HG02571 (cell line): ENCODE measurements around the gene AGAP1.
"Not testable (repeated sequence)": the region's sequence is repeated elsewhere in the genome, so short reads cannot be mapped to it uniquely, and the experiment has no call there.

Experiments
- ATAC-seq: cut with Tn5 transposase; IDR thresholded peaks from one replicate; pipeline ENCODE4 v1.9.1; 2021; ENCODE audit warnings: mild to moderate bottlenecking, moderate library complexity; ENCODE audit not compliant: unreplicated experiment

AGAP1 gene

DNA sequence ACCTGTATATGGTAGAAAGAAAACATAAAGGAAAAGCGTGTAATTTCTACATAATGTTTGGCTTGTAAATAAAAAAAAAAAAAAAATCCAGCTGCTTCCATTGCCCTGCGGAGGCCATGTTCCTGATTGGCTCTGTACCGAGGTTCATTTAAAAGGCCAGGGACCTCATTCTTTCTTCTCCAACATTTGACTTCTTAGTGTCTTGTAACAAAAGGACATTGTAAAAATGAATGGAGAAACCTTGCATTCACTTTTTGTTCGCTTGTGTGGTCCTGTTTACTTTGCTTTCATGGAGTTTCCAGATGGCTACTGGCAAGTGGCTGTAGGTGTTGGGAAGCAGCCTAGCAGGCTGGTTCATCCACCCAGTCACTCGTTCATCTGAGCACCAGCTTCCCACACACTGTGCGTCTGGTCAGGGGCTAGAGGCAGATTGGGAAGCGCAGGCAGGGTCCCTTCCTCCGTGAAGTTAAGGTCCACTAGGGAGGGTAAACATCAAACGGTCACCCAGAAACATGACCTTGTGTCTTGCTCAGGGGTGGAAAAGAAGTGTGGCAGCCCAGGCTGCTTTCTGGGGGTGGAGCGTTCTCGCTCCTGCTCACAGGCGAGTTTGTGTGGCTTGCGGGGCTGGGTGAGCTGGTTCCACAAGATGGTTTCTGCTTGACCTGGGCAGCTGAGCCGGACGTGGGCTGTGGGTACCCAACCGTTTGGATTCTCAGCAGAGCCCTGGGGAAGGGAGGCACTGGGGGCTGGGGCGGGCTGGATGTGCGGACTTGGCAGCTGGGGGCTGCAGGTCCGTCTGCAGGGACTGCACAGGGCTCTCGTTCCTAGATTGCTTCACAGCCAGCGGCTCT, 260.7 kb downstream of the AGAP1 start:
- no peak for ATAC-seq

DNA sequence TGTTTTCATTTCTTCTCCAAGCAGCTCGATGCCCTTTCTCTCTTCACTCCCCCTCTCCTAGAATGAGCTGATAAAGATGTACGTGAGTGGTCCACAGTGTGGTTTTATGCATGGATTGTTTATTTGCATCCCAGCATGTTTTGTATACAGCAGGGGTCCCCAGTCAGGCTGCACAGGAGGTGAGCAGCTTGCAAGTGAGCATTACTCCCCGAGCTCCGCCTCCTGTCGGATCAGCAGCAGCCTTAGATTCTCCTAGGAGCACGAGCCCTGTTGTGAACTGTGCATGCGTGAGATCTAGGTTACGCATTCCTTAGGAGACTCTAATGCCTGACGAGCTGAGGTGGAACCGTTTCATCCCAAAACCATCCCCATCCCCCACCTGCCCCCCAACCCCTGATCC, 262.6 kb downstream of the AGAP1 start:
- ATAC-seq, result no peak

DNA sequence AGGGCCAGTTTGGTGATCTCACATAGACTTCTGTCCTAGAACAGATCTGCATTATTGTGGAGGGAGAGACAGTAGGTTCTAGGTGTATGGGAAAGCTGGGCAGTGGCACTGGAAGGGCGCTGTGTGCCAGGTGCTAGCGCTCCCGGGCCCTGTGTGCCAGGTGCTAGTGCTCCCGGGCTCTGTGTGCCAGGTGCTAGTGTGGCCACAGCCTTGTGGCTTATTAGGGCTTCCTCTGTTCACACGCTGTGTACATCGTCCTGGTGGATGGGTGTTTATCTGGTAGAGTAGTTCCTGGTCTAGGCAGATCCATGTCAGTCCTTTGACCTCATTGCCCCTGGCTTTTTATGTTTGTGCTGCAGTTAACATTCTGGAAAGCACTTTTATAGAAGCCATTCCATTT, 263.4 kb downstream of the AGAP1 start:
- ATAC-seq, result no peak

DNA sequence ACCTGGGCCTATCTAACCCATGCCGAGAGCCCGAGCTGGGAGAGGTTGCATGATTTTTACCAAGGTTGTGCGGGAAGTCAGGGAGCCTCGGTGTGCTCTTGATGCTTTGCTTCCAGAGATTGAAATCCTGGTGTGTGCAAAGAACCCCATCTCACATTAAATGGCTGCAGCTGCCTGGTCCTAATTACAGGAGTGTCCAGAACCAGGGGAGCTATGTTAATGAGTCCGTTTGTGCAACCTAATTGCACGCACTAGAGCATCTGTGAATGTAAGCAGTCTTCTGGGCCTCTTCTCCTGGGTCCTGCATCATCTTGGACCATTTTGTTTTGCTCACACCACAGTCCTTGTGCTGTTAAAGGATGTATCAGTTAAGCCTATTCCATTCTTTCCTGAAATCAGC, 263.8 kb downstream of the AGAP1 start:
- no peak for ATAC-seq

DNA sequence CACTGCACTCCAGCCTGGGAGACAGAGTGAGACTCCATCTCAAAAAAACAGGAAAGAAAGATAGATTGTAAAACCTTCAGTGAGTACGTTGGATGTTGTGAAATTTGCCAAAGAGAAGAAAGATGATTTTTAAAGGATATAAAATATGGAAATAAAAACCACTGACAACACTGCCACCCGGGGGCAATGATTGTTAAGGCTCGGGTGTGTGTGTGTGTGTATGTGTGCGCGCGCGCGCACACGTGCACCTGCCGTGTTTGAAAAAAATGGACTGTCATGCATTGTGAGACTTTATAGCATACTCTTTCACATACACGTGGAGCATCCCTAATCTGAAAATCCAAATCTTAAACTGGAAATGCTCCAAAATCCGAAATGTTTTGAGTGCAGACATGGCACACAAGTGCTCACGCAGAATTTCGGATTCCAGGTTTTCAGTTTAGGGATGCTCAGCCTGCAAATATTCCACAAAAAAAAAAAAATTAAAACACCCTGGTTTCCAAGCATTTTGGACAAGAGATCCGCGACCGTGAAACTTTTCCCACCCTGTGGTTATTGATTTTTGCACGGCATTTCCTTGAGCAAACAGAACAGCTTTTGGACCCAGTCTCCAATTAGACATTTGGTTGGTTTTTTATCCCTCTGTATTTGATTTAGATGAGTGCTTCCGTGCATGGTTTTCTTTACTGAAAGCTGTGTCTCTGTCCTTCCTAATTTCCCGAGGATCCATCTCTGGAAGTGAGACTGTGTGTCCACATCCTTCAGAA, 269.2 kb downstream of the AGAP1 start:
- no peak for ATAC-seq

DNA sequence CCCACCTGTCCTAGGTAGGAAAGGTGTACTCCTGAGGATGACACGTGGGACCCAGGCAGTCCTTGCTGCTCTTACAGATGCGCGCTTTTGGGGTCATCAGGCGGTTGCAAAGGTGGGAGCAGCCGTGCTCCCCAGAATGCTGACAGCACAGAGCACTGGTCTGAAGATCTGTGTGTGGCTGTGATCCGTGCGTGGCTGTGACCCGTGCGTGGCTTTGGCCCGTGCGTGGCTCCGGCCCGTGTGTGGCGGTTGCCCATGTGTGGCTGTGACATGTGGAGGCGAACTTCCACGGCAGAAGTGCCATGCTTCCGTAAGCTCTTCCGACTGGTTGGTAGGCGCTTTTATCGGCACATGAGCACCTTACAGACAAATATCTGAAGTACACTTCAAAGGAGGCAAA, 270.0 kb downstream of the AGAP1 start:
- no peak for ATAC-seq

DNA sequence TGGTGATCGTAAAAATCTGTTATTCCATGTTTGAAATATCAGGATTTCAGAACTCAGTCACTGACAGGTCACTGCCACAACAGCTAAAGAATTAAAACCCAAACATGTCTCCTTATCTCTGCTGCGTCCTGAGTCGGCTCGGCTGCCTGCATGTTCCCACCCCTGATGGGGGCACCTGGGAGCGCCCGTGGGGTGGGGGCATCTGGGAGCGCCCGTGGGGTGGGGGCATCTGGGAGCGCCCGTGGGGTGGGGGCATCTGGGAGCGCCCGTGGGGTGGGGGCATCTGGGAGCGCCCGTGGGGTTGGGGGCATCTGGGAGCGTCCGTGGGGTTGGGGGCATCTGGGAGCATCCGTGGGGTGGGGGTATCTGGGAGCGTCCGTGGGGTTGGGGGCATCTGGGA, 270.6 kb downstream of the AGAP1 start:
- not testable (repeated sequence) for ATAC-seq

DNA sequence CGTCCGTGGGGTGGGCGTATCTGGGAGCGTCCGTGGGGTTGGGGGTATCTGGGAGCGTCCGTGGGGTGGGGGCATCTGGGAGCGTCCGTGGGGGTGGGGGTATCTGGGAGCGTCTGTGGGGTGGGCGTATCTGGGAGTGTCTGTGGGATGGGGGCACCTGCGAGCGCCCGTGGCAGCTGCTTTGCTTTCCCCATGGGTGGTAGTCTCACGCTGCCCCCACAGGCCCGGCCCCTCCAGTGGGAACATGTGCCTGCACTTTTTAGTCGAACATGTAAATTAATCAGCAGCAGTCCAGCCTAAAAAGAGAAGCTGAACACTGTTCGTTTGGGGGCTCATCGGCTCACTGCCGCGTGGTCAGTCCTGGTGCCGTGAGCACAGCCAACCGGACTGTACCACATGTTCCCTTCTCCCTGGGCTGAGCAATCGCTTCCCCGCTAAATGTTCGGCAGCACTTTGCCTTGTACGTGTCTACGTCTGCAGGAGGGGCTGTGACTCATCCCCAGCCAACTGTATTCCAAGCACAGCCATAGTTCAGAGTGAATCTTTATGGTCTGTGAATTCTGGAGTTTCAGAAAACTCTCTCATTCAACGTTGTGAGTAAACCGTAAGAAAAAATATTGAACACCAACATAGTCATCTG, 271.5 kb downstream of the AGAP1 start:
- no peak for ATAC-seq

DNA sequence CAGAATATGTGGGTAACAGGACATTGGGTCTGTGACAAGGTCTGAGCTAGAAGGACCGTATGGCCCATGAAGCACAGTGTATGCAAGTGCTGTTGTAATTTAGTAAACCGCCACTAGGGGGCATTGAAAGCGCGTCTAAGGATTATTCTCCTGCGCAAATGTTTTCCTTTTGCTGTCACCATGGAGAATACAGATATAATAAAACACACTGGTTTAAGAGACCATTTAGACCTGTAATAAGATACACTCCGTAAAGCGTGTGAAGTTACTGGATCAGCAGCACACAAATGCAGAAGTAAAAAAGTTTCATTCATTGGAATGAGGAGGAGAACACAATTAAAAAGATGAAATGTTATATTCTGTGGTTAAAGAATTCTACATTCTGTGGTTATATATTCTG, 272.4 kb downstream of the AGAP1 start:
- no peak for ATAC-seq

DNA sequence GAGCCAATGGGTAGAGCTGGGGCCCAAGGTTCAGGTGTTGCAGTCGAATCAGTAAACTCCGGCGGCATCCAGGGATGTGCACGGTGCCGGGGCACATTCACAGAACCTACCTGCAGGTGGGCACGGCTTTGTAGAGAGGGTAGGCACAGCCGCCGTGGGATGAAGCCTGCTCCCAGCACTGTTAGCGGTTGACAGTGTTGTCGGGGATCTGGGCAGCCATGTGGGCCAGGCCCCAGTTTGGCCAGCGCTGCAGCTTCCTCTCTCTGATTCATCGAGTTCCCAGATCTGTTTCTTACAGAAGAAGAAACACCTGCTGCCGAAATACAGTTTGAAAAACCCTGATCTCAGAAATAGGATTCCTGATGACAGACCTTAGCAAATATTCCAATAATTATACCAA, 274.8 kb downstream of the AGAP1 start:
- no peak for ATAC-seq

DNA sequence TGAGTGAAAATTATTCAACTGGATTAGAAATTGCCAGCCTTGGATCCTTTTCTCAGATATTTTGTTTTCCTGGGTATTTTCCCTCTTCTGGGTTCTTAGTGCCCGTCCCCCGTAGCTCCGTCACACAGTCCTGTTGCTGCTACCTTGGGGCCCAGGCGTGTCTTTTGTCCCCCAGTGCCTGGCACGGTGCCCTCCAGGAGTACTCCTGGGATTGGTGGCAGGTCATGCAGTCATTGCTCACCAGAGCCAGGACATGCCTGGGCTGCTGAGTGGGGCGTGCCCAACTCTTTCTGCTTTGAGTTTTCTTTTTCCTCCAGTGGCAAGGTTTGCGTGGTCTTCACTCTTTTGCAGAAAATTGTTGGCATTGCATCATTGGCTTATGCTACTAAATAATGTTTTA, 275.2 kb downstream of the AGAP1 start:
- no peak for ATAC-seq

DNA sequence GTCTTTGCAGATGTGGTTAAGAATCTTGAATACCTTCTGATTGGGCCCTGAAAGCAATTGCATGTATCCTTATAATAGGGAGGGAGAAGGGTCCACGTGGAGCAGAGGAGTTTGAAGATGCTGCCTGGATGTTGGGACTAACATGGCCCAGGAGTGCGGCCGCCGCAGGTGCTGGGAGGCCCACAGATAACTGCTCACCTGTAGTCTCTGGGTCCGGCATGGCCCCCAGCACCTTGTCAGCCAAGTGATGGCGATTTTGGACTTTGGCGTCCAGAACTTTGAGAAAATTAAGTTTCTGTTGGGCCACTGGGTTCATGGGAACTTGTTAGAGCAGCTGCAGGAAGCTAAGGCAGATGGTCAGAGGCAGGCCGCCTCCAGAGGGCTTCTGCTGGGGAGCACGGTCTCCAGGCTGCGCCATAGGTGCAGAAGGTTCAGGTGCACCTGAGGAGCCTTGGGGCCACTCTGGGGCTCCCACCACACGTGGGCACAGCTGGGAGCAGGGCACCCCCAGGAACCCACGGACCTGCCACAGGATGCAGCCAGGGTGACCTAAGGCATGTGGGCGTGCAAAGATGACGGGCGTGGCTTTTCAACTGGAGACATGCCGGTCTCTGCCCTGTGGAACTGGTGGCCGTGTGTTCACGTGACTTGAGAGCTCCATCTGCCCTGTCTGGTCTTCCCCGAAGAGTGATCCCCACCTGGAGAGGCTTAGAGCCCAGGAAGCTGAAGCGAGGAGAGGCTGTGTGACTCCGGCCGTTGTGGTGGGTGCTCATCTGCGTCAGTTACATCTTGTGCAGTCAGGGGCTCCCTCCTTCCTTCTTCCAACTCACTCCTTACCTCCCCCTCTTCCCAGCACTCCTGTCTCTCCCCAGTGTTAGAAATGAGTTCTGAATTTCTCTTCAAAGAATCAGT, 277.3 kb downstream of the AGAP1 start:
- no peak for ATAC-seq

DNA sequence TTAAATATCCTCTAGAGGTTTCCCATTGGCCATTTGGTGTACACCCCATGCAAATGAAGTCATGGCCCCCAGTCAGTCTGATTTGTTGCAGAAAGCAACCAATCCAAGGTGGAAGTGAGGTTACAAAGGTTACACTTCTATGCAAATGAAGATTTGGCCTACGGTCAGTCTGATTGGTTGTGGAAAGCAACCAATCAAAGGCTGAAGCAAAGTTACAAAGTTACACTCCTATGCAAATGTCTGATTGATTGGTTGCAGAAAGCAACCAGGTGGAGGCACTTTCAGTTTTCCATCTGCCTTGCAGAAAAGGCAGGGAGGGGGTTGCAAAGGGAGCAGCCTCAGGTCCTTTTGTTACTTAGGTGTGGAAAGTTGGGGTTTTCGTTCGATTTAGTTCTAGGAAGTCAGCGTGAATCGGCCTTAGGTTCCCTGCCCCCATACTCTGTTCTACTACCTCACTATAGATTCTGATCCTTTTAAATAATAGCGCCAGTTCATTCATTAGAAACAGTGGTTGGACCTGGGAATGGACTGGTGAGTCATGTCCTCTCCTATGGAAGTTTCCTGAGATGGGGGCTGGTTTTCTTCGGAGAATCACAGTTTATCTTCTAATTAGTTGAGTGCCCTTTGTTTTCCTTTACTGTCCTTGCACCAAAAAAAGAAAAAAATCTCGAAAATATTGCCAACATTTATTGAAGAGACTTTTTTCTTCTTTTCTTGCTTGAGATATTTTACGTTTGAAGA, 279.5 kb downstream of the AGAP1 start:
- ATAC-seq, result no peak

DNA sequence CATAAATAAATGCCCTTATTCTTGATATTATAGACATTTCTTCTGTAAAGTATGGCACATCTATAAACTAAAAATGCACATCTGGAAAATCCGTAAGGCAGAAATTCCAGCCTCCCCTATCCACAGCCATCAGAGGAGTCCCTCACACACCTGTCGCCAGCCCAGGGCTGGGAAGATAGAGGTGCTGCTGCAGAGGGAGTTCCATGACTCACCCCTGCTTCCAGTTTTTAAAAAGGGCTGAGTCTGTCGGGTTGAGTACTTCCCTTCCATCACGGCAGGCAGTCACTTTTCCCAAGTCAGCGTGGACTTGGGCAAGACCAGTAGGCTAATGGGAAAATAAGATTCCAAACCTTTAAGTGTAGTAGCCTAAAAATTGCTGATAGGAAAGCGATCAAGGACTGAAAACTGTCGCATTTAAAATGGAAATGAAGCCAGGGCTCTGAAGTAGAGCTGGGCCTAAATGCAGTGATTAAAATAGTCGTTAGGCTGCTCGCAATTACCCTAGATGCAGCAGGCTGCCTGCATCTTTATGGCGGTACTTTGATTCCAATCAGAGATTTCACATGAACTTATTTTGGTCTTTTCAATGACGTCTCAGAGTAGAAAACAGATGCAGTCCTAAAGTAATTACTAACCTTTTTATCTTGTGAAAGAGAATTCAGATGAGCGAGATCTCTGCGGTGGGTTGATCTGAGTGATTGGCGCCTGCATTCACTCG, 280.5 kb downstream of the AGAP1 start:
- ATAC-seq, result no peak

DNA sequence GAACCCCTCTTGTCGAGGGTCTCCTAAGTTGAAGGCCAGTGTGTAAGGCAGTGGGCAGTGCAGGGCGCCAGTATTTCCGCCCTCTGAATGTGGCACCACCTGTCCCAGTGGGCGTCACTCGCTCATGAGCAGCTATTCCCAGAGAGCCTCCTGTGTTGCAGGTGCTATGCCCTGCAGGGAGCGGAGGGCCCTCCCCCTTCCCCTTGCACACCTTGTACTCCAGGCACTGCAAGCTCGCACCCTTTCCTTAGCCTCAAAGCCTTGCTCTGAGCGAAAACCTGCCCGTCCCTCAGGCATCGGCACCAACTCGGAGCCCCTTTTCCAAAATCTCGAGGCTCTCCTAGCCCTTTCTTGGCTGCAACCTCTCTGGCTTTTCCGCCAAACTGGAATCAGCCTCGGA, 282.7 kb downstream of the AGAP1 start:
- no peak for ATAC-seq

DNA sequence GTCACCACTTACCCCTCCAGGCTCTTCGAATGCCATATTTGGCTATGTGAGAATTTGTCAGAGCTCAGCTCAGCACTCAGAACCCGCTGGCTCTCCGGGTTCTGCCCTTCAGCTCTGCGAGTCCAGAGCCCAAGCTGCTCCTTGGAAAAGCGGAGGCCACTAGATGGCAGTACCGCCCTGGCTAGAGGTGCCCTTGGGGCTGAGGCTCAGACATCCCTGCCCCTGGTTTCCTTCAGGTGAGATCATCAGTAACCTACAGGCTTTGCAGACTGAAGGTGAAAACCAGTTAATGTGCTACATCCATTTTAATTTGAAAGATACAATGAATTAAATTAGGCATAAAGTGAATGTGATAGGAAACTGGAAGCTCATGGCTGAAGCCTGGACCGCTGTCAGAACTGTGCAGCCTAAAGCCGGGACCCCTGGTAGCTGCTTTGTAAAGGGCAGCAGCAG, 285.6 kb downstream of the AGAP1 start:
- ATAC-seq, result no peak

DNA sequence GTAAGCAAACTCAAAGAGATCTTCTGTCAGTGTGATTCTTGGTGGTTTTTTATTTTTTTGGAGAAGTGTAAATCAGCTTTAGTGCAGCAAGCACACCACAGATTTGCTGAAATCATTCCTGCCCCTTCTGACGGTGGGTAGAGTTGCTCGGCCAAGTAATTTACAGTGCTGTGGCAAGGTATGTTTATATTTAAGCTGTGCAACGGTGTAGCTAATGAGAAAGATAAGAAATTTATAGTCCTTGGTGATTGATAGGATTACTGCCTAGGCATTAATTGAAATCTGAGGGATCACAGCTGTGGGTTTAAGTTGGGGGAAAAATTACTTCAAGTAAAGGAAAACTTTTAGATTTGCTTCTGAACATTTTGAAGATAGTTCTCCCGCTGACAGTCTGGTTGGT, 286.6 kb downstream of the AGAP1 start:
- ATAC-seq, result no peak

DNA sequence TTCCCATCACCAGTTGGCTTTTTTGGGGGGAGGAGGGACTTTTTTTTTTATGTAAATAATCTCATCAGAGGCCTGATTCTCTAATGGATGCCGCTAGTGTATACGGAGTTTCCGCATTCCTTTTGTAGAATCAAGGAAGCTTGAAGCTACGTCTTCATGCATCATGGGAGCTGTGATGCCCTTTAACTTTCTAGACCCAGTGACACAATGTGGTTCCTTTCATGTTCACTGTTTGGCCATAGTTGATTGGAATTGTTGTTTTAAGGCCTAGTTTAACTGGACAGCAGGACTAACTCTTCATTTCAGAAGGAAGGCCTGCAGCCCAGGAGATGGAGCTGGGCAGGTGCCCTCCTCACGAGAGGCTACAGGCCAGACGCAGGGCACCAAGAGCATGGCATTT, 287.9 kb downstream of the AGAP1 start:
- ATAC-seq, result no peak

DNA sequence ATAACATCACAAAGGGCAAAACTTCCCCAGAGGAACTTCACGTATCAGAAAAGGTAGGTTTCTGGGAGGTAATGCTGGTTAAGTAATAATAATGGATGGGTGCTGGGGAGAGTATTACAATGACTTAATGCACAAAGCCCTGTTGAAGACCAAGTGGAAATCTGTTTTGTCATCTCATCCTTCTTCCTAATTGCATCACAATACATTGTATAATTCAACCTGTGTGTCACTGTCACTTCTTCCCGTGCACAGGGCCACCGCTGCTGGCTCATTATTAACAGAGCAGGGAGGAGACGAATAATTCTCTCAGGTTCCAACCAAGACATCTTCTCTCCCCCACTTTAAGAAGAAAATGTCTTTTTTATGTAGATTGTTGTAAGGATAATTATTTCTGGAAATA, 290.9 kb downstream of the AGAP1 start:
- ATAC-seq, result no peak
